HG02970 (cell line): ENCODE data around the gene PTPRC.

Experiments used
- ATAC-seq: cut with Tn5 transposase; IDR thresholded peaks from one replicate; pipeline ENCODE4 v1.9.1; 2021; ENCODE audit warnings: mild to moderate bottlenecking, moderate library complexity, moderate number of reproducible peaks; ENCODE audit not compliant: unreplicated experiment, low FRiP score

The PTPRC gene

DNA sequence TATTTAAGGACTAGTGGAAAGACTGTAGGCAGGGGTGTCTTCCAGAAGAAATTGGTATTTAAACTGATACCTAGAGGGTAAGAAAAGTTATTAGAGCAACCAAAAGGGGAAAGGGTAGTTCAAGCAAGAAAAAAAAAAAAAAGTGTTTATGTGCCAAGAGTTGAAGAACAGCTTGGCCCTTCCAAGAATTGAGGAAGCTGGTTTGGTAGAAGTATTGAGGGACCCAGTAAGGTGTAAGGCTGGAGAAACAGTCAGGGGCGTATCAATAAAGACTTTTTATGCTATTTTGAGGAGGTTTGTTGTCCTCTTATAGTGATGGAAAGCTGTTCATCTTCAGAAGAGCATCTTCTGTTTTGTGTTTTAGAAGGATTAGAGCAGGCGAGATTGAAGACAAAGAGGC is 108.3 kb downstream of the PTPRC start:
- ATAC-seq: no peak

DNA sequence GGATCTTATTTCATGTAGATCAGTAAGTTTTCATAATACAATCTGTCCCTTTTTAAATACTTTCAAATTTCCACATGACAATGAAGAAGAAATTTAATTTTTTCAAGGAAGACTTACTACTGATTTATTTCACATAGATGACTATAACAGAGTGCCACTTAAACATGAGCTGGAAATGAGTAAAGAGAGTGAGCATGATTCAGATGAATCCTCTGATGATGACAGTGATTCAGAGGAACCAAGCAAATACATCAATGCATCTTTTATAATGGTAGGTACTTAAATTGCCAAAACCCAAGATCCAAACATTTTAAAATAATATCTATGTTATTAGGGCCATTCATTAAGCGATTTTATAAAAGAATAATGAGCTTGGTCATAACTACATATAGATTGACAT is 110.4 kb downstream of the PTPRC start:
- no peak for ATAC-seq

DNA sequence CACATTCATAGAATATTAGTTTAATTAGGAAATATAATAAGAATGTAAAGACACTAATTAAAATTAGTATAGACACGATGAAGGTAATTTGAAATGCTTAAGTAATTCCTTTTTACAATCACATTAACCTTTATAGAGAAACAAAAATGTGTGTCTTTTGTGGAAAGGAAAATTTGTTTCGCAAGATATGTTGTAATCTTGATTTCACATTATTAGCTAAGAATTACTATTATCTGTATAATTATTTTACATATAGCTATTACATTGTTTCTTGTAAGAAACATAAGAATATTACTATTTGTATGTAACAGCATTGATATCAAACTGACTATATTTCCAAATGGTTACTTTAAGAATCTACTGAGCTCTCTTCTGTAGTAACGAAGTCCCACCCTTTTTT is 111.2 kb downstream of the PTPRC start:
- no peak for ATAC-seq

DNA sequence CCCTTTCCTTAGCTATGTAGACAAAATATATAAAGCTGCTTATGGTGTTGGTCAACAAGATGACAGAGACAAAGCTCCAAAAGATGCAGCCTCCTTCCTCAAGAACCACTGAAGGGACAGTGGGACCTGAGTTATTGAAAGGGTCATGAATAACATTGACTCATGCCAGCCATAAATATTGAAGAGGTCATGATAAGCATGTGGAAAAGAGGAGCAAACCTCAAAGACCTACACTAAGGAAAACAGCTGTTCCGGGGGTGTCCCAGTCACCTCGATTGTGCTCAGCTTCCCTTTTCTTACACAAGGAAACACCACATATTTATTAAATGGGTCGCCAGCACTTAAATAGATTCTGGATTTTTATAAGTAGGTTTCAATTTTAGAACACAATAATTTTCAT is 112.9 kb downstream of the PTPRC start:
- no peak for ATAC-seq

DNA sequence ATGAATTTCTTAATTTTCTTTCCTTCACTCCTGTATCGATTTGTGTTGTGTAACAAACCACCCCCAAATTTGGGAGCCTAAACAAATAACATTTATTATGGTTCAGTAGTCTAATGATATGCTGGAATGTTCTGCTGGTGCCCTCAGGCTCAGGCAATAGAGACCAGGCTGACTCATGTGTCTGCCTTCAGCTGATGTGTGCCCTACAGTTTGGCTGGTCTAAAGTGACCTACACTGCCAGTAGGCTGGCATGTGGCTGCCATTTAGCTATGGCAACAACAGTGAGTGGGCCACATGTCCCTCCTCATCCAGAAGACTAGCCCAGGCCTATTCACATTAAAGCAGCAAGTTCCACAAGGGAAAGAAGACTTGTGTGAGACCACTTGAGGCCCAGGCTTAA is 115.8 kb downstream of the PTPRC start:
- ATAC-seq: no peak

DNA sequence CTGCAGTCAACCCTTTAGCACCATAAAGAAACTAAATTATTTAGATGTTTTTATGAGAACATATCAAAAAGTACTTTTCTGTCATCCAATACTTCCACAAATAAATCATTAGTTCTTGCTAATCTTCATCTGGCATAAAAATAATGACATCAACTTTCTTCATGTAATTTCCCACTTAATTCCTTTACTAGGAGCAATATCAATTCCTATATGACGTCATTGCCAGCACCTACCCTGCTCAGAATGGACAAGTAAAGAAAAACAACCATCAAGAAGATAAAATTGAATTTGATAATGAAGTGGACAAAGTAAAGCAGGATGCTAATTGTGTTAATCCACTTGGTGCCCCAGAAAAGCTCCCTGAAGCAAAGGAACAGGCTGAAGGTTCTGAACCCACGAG is 116.9 kb downstream of the PTPRC start:
- no peak for ATAC-seq

DNA sequence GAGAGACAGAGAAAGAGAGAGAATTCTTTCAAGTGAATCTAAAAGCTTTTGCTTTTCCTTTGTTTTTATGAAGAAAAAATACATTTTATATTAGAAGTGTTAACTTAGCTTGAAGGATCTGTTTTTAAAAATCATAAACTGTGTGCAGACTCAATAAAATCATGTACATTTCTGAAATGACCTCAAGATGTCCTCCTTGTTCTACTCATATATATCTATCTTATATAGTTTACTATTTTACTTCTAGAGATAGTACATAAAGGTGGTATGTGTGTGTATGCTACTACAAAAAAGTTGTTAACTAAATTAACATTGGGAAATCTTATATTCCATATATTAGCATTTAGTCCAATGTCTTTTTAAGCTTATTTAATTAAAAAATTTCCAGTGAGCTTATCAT is 117.6 kb downstream of the PTPRC start:
- no peak for ATAC-seq

DNA sequence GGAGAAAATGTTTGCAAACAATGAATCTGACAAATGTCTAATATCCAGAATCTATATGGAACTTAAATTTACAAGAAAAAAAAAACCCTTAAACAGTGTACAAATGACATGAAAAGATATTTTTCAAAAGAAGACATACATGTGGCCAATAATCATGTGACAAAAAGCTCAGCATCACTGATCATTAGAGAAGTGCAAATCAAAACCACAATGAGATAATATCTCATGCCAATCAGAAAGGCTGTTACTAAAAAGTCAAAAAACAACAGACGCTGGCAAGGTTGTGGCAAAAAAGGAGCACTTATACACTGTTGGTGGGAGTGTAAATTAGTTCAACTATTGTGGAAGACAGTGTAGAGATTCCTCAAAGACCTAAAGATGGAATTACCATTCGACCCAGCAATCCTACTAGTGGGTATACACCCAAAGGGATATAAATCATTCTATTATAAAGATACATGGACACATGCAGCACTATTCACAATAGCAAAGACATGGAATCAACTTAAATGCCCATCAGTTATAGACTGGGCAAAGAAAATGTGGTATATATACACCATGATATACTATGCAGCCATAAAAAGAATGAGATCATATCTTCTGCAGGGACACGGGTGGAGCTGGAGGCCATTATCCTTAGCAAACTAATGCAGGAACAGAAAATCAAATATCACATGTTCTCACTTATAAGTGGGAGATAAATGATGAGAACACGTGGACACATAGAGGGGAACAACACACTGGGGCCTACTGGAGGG is 123.2 kb downstream of the PTPRC start:
- ATAC-seq: no peak

DNA sequence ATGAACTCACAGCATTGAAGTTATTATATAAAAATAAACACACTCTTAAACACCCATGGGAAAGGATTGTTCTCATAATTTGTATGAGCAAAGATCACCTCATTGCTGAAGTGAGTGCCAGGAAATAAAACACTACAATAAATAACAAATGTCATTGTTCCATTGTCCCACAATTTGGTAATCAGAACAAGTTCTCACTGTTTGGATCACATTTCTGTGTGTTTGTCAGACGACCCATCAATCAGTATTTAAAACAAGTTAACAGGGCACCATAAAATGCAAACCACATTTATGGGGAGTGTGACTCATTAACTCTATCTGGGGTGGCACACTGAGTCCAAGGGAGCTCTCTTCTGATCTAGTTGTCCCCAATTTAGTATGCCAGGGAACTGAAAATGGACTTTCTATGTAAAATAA is 124.5 kb downstream of the PTPRC start:
- no peak for ATAC-seq

DNA sequence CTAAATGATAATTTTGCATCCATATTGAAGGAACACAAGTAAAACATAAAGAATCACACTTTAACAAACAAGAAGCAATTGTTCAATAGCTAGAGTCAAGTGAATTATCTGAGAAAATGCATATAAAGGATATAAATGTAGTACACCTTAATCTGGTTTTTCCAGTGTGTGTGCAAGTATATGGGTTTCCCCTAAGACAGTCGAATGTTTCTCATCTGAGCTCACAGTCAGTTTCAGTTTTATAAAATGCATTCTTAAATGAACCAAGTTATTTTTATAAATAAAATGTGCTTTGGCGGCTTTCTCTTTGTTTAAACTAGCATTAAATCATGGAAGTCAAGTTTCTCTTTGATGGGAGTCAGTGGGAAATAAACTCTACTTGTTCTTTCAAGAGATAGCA is 125.9 kb downstream of the PTPRC start:
- no peak for ATAC-seq

DNA sequence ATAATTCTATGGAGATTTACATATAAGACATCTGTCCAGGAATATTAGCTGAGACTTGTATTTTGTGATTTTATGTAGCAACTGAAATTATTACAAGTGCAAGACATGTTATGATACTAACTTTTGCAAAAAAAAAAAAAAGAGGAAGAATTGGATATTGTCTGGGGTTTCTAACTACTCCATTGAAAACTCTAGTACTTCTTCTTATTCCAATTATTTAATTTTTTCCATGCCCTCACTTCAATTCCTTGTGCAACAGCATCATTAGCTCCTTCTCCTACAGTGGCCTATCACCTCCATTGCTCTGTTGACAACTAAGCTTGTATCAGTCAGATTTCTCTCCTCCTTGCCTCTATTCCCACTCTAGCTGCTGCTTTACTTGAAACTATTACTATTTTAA is 126.6 kb downstream of the PTPRC start:
- ATAC-seq: no peak

DNA sequence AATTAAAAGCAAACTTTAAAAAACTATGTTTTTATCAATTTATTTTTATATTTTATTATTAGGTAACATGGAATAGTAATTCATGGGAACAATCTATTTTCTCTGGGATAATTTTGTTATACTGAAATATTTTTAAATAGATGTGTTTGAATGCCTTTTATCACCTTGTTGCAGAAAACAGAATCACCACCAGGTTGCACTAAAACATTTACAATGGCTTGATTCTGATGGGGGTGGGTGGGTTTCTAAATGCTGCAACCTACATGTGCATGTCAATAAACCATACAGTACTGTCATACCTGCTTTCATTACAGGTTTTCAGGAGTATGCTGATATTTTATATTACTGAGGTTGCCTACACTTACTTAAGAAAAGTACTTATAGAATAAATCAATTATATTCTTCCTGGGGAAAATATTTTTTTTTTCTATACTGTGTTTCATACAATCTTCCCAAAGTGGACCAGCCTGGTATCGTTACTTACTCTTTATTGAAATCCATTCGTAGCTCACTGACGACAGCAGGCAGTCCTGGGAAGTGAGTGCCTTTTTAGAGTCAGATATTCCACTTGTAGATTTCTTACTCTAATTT is 132.8 kb downstream of the PTPRC start:
- no peak for ATAC-seq

DNA sequence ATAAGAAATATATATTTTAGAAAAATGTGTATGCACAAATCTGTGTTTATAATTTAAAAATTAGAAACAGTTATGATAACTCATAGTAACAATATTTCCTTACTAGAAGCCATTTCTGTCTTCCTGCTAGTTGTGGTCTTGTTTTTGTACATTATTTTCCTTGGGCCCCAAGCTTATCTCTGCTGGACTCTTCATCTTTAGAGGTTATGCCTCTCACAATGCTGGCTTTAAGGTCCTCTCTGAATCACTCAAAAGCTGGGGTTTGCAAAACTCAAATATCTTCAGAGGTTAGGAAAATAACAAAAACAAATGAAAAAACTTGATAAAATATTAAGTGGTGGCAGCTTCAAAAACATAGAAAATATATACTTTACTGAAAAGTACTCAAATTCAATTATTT is 133.8 kb downstream of the PTPRC start:
- ATAC-seq: no peak

DNA sequence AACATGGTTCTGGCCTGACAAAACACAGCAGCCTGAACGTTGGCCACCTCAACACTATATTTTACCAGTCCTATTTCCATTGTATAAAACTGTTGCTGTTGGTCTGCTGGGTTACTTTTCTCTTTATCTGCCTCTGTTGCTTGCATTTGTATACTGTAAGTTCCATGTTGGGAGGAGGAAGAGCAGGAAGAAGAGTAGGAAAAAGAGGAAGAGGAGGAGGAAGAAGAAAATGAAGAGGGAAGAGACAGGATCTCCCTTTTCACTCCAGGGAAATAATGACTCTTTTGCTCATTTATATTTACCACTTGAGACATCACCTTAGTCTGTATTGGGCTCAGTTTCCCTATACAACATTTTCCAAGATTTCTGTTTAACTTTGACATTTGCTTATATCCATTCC is 134.2 kb downstream of the PTPRC start:
- no peak for ATAC-seq

DNA sequence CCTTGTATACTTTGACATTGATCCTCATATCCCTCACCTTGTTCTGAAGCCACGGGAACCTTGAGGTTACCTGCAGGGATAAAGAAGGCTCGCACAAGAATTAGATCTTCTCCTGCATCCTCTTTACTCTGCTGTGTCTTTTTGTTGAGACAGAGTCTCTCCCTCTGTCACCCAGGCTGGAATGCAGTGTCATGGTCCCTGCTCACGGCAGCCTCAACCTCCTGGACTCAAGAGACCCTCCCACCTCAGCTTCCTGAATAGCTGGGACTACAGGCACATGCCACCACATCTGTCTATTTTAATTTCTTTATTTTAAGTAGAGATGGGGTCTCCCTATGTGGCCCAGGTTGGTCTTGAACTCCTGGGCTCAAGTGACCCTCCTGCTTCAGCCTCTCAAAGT is 134.7 kb downstream of the PTPRC start:
- ATAC-seq: no peak

DNA sequence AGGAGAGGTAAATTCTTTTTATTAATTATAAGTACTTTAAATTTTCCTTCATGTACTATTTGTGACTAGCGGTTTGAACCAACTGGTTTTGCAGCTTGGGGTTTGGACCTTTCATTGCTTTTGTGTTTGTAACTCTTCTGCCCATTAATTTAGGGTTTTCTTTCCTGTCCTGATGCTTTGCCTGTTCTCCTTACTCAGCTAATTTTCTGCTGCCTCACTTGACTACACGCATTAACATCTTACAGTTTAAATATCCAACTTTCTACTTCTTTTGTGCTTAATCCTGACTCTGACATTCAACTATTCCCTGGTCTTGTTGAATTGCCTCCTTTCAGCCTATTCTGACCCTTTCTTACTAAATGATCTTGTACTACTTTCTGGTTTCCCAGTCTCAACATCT is 135.6 kb downstream of the PTPRC start:
- ATAC-seq: no peak

DNA sequence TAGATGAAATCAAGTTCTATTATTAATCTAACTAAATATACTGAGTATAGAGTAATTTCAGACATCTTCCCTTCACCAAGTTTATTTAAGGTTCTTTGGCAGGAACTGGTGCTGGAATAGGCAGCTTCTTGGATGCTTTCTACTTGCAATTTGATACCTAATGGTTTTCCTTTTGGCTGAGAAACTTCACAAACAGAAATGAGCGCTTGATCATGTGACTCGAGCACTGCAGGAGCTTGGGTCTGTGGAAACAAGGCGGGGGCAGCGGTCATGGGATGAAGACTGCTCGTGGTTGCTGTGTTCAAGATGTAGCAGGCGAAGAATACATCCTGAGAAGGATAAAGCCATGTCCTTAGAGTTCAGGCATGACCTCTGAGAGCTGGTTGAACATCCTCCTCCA is 136.8 kb downstream of the PTPRC start:
- no peak for ATAC-seq

DNA sequence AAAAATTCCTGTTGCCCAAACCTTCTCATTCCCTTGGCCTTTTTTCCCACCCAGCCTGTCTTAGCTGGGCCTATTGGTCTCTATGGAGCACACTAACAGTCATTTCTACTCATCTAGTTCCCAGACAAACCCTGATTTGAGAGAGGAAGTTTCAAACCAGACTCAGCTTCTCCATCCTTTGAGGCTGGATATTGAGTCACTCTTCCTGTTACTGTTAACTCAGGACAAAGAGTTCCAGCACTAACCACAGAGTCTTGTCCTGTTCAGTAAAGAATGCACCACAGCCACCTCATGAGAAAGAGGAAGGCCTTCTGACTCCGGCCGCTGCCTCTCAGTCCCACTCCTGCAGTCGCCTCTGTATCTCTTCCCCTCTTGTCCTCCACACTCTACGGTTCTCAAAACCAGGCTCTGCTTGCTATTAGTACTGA is 137.8 kb downstream of the PTPRC start:
- ATAC-seq: no peak

DNA sequence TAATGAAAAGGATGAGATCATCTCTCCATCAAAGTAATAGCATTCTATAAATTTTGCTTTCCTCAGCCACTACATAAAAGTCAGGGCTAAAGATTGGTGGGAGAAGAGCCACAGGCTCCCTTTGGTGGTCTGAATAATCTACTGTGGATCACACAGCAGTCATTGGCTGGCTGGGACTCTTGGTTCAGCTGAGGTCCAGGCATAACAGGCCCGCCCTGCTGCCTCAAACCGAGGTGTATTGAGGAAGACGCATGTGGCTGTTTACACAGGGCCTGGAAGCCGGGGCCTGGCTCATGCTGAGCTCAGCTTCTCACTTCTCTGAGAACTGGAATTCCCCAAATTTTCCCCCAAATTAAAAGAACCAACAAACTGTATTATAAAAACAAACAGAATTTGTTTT is 139.2 kb downstream of the PTPRC start:
- ATAC-seq: no peak

DNA sequence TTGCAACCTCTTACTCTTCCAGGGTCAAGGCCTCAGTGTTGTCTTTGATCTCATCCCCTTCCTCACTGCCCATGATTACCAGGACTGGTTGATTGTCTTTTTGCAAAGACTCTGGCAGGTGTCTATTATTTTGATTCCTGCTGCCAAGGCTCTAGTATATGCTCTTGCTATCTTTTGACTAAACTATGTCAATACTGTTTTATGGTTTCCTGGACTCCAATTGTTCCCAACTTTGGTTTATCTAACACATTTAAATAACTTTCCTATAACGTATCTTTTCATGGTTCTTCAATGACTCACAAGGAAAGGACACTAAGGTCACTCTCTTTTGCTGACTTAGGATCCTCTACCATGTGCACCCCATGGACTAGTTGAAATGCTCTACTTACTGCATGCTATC is 141.5 kb downstream of the PTPRC start:
- ATAC-seq: no peak

DNA sequence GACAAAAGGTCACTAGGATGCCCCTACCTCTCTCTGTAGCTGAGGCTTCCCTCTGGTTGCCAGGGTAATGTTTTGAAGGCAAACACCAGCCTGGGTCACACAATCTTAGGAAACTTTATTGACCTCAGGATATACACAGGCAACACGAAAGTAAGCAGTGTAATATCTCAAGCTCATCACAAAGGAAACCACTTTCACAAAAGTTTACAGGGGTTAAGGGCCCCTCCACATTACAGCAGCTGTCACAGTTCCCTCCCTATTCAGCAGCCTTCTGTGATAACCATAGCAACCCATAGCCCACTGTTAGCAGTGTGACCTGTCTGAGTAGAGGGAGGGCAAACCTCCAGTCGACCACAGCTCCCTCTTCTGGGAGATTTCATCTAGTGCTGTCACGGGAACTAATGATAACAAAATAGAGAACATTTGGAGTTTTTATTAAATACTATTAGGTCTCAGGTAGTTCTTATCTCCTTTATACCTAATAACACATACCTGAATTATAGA is 149.8 kb downstream of the PTPRC start:
- ATAC-seq: peak; percentile 69

DNA sequence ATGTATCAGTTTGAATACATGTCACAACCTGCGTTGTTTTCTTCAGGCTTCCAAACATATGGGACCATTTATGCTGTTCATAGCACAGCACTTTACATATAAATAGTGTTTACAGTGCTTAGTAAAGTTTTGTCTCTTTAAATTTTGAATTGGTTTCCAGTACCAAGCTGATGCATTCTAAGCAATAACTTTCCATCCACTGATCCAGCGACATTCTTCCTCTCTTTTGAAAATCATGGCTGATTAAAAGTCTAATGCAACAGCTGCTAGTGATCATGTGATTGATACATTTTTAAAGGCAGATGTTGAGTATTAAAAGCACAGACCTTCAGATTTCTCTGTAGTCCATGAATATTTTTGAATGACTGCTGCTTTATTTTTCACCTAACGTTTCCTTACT is 154.9 kb downstream of the PTPRC start:
- ATAC-seq: no peak
